GM18505 (cell line): ENCODE measurements around the gene CELA2B.
"Not testable (repeated sequence)": the region's sequence is repeated elsewhere in the genome, so short reads cannot be mapped to it uniquely, and the experiment has no call there.

Experiments used
- ATAC-seq: cut with Tn5 transposase; IDR thresholded peaks from one replicate; pipeline ENCODE4 v1.9.1; 2021; ENCODE audit not compliant: unreplicated experiment
- POLR2A ChIP-seq: IDR thresholded peaks from 4 replicates; pipeline ENCODE4 v1.6.1; 2011; ENCODE audit warnings: borderline replicate concordance; ENCODE audit not compliant: insufficient read depth, insufficient read length; ENCODE audit errors: extremely low read depth

The CELA2B gene

GRCh38 chr1:15513192-15513591 lies 37.3 kb downstream of the CELA2B start:
- no peak for TF ChIP-seq POLR2A
- ATAC-seq = no peak

GRCh38 chr1:15513919-15514318 lies 38.0 kb downstream of the CELA2B start:
- TF ChIP-seq POLR2A = no peak
- no peak for ATAC-seq

GRCh38 chr1:15514557-15514956 lies 38.7 kb downstream of the CELA2B start:
- not testable (repeated sequence) for ATAC-seq

- no peak for TF ChIP-seq POLR2A
- ATAC-seq = no peak
Measured at GRCh38 chr1:15515022-15515663, 39.2 kb downstream of the CELA2B start.

- no peak for ATAC-seq
- no peak for TF ChIP-seq POLR2A
Measured at GRCh38 chr1:15519625-15520024, 43.7 kb downstream of the CELA2B start.

- not testable (repeated sequence) for ATAC-seq
Measured at GRCh38 chr1:15521206-15521906, 45.5 kb downstream of the CELA2B start.

GRCh38 chr1:15522551-15522950 lies 46.6 kb downstream of the CELA2B start:
- no peak for ATAC-seq
- no peak for TF ChIP-seq POLR2A

- no peak for TF ChIP-seq POLR2A
- ATAC-seq = no peak
Measured at GRCh38 chr1:15523104-15524020, 47.5 kb downstream of the CELA2B start.

GRCh38 chr1:15524021-15524282 lies 48.0 kb downstream of the CELA2B start, which contains the start of gene CASP9:
Gene CASP9, minus strand, starts transcription at chr1:15524215. Its CDS starts 15 bp downstream, at chr1:15524200.
- TF ChIP-seq POLR2A = peak; percentile 78
- no peak for ATAC-seq

- ATAC-seq = peak; percentile 42
- TF ChIP-seq POLR2A = no peak
Measured at GRCh38 chr1:15524283-15525049, 48.6 kb downstream of the CELA2B start.

- ATAC-seq = peak; percentile 43
- peak; percentile 42 for TF ChIP-seq POLR2A
Measured at GRCh38 chr1:15525050-15526020, 49.4 kb downstream of the CELA2B start.

- no peak for ATAC-seq
- TF ChIP-seq POLR2A = no peak
Measured at GRCh38 chr1:15526021-15526489, 50.2 kb downstream of the CELA2B start.
